K562 (cell line): ENCODE results near the gene SLC35F5. TPM values are rescaled to one million over a fixed set of nuclear protein-coding genes. Genes with fewer than 3 reads are reported as not detected.

Experiments
- ATAC-seq: fragments of 200-7000 bp; cut with Tn5 transposase; 3 replicates; pipeline ENCODE4 v1.9.1; 2020; ENCODE audit warnings: moderate library complexity
- BruUV-seq: library from RNA; stranded (reverse); fragments of 400-500 nt; replicated peaks from 2 replicates; lab custom pipeline; 2021; lab: Mats Ljungman, UMichigan
- CTCF ChIA-PET: fragments of 300-600 bp; formaldehyde crosslinking; extraction: SDS; loops from one replicate; lab custom pipeline; 2021; ENCODE audit warnings: low intra/inter-chr PET ratio; lab: Yijun Ruan, JAX
- POLR2A ChIA-PET: fragments of 300-600, 350-650 bp; sonication (Branson Sonifier 250); formaldehyde crosslinking; extraction: SDS; loops from one replicate; lab custom pipeline; 2021; ENCODE audit warnings: antibody characterized with exemption, inconsistent platforms; lab: Yijun Ruan, JAX
- DNase-seq, 4 experiments: peaks; one replicate each; pipeline versions ENCODE4 v3.0.0 to v3.0.0-alpha.2; 2011 to 2018; ENCODE audit warnings: low spot score in 3 of 4, mixed read lengths in 3 of 4; ENCODE audit errors: extremely low read depth in 1 of 4
- FAIRE-seq: peaks from 2 replicates; lab custom pipeline; 2011; peaks lifted over from hg19 to GRCh38; lab: Jason Lieb, UNC
- H2AFZ ChIP-seq: 2 replicates; pipeline ENCODE4 v1.6.0; 2011; ENCODE audit warnings: low read depth, low read length, control low read depth, inconsistent platforms
- H3K27ac ChIP-seq: fragments of 200-600 bp; 3 replicates; pipeline ENCODE4 v1.8.0; 2011; ENCODE audit warnings: low read depth, mild to moderate bottlenecking, control low read depth, inconsistent platforms, low read length, moderate library complexity, mixed read lengths; ENCODE audit errors: extremely low read depth
- H3K27me3 ChIP-seq, 2 experiments: fragments of 300-600 bp in 1 of 2; 2 replicates in 1 of 2; 3 replicates in 1 of 2; pipeline versions ENCODE4 v1.6.0 to v1.8.0; 2011; ENCODE audit warnings: inconsistent platforms in 2 of 2, low read length in 2 of 2, mild to moderate bottlenecking in 1 of 2, mixed read lengths in 1 of 2, moderate library complexity in 1 of 2; ENCODE audit not compliant: control insufficient read depth in 2 of 2, insufficient read depth in 2 of 2
- H3K36me3 ChIP-seq: fragments of 300-600 bp; 3 replicates; pipeline ENCODE4 v1.8.0; 2011; ENCODE audit warnings: mild to moderate bottlenecking, low read length, inconsistent platforms; ENCODE audit not compliant: control insufficient read depth, insufficient read depth
- H3K4me1 ChIP-seq, 2 experiments: fragments of 200-600 bp in 1 of 2; replicated peaks in 1 of 2; 2 replicates in 1 of 2; 3 replicates in 1 of 2; pipeline versions ENCODE4 v1.5.1 to v1.8.0; 2011; ENCODE audit warnings: inconsistent platforms in 2 of 2, low read length in 2 of 2, mild to moderate bottlenecking in 1 of 2, mixed read lengths in 1 of 2, moderate library complexity in 1 of 2; ENCODE audit not compliant: control insufficient read depth in 2 of 2, insufficient read depth in 2 of 2
- H3K4me2 ChIP-seq: 2 replicates; pipeline ENCODE4 v1.6.1; 2011; ENCODE audit warnings: low read length, control low read depth, inconsistent platforms, mixed read lengths; ENCODE audit not compliant: insufficient read depth
- H3K4me3 ChIP-seq: fragments of 200-600 bp; sonication (generic), shearing (Covaris generic); 2 replicates; pipeline ENCODE4 v1.5.1; 2016; ENCODE audit warnings: control low read depth, inconsistent platforms
- H3K79me2 ChIP-seq: fragments of 200-600 bp; 3 replicates; pipeline ENCODE4 v1.8.0; 2011; ENCODE audit warnings: low read length, inconsistent platforms; ENCODE audit not compliant: control insufficient read depth, insufficient read depth
- H3K9ac ChIP-seq, 2 experiments: 2 replicates each; pipeline versions ENCODE4 v1.6.0 to v1.6.1; 2011; ENCODE audit warnings: low read depth in 2 of 2, low read length in 2 of 2, control low read depth in 1 of 2, inconsistent platforms in 1 of 2, mild to moderate bottlenecking in 1 of 2, mixed read lengths in 1 of 2; ENCODE audit not compliant: insufficient read depth in 1 of 2
- H3K9me1 ChIP-seq: one replicate; pipeline ENCODE4 v1.6.0; 2011; ENCODE audit warnings: inconsistent platforms, mild to moderate bottlenecking, low read length, moderate library complexity; ENCODE audit not compliant: control insufficient read depth, insufficient read depth
- H3K9me3 ChIP-seq: replicated peaks from 2 replicates; pipeline ENCODE4 v1.5.1; 2011; ENCODE audit warnings: low read depth, low read length, inconsistent platforms; ENCODE audit not compliant: control insufficient read depth, insufficient read depth
- H4K20me1 ChIP-seq: replicated peaks from 2 replicates; pipeline ENCODE4 v1.6.1; 2011; ENCODE audit warnings: low read length, inconsistent platforms, mixed read lengths; ENCODE audit not compliant: control insufficient read depth, insufficient read depth
- GABPB2 ChIP-seq: fragments of 250-450 bp; sonication (Bioruptor Pico); conservative IDR thresholded peaks from 2 replicates; pipeline ENCODE4 v1.5.1; 2021; ENCODE audit warnings: mild to moderate bottlenecking
- MXI1 ChIP-seq: IDR thresholded peaks from 2 replicates; pipeline ENCODE4 v1.6.1; 2011; ENCODE audit warnings: low read depth, mild to moderate bottlenecking, improper control_type of control experiment, low read length
- MYBL2 ChIP-seq, 2 experiments: fragments of 450-650 bp in 1 of 2; sonication (generic) in 1 of 2; formaldehyde crosslinking in 1 of 2; IDR thresholded peaks; 2 replicates each; pipeline versions ENCODE4 v1.6.1 to v1.8.1; 2017 to 2022; ENCODE audit warnings: borderline replicate concordance in 1 of 2, inconsistent platforms in 1 of 2, low read depth in 1 of 2, mild to moderate bottlenecking in 1 of 2, missing genetic modification reagents in 1 of 2, moderate library complexity in 1 of 2
- SLC30A9 ChIP-seq: fragments of 250-450 bp; sonication (Bioruptor Pico); IDR thresholded peaks from 2 replicates; pipeline ENCODE4 v1.8.0; 2022; ENCODE audit warnings: mild to moderate bottlenecking, moderate library complexity
- TEAD2 ChIP-seq: fragments of 450-650 bp; IDR thresholded peaks from 2 replicates; pipeline ENCODE4 v1.6.1; 2016; ENCODE audit warnings: missing genetic modification characterization, control low read depth, missing compliant biosample characterization
- U2AF2 ChIP-seq: fragments of 200-400 bp; formaldehyde crosslinking; optimal IDR thresholded peaks from 2 replicates; pipeline ENCODE3; 2017; ENCODE audit warnings: low read depth, mild to moderate bottlenecking, low read length
- ZEB2 ChIP-seq: fragments of 450-650 bp; IDR thresholded peaks from 2 replicates; pipeline ENCODE4 v1.6.1; 2016
- ZNF766 ChIP-seq: fragments of 200-800 bp; sonication (Bioruptor generic); conservative IDR thresholded peaks from 2 replicates; pipeline ENCODE4 v1.6.1; 2016; ENCODE audit warnings: missing genetic modification characterization, missing compliant biosample characterization
- WGBS: fragments of 100-300 bp; shearing (Covaris generic); methylation state at CpG from one replicate; pipeline ENCODE4 v1.1.6; 2016; ENCODE audit warnings: low coverage, mixed read lengths; ENCODE audit not compliant: insufficient coverage; ENCODE audit errors: missing lambda C conversion rate; 5-methylcytosine and 5-hydroxymethylcytosine counted together
- in situ Hi-C: fragments of 300-500 bp; cut with MboI; formaldehyde crosslinking; loops from 4 replicates; pipeline ENCODE4 v1.15.0; 2018; ENCODE audit warnings: inconsistent platforms, mixed read lengths
- intact Hi-C: fragments of 100-400 bp; cut with micrococcal nuclease; formaldehyde crosslinking; loops from 2 replicates; pipeline ENCODE4 v1.14.2; 2022
- polyA plus RNA-seq, 8 experiments: library from polyadenylated mRNA; depleted of rRNA in 4 of 8; stranded (reverse) in 5 of 8; unstranded in 3 of 8; fragments of >200 nt; fragmentation: Nextera tagmentation in 2 of 8; fragmentation: Illumina TruSeq in 1 of 8; extraction: Ambion mirVana in 2 of 8; extraction: Trizol in 1 of 8; gene quantifications; 2 replicates each; pipeline versions ENCODE4 v1.2.1 to v1.2.3, GENCODE V29; 2011 to 2014; ENCODE audit warnings: inconsistent platforms in 1 of 8, missing spikeins in 1 of 8
- total RNA-seq, 7 experiments: library from RNA; depleted of rRNA in 6 of 7; stranded (reverse); fragments of >200 nt in 6 of 7; fragmentation: Illumina TruSeq in 2 of 7; extraction: Trizol in 2 of 7; gene quantifications; 2 replicates each; pipeline versions ENCODE4 v1.2.1 to v1.2.3, GENCODE V29; 2011 to 2021; ENCODE audit warnings: low replicate concordance in 1 of 7
- TF ChIP-seq, protein P1 (sequence below): fragments of 450-650 bp; IDR thresholded peaks from 2 replicates; pipeline ENCODE4 v1.7.0; 2016; ENCODE audit warnings: borderline replicate concordance
- TF ChIP-seq, protein P2 (sequence below): IDR thresholded peaks from 2 replicates; pipeline ENCODE4 v1.6.1; 2011; ENCODE audit not compliant: insufficient read length; ENCODE audit errors: extremely low read depth
- TF ChIP-seq, protein P3 (sequence below): fragments of 250-450 bp; sonication (Bioruptor Pico); IDR thresholded peaks from 2 replicates; pipeline ENCODE4 v1.4.0; 2020; ENCODE audit warnings: mild to moderate bottlenecking
- TF ChIP-seq, protein P4 (sequence below): fragments of 150-350 bp; conservative IDR thresholded peaks from 2 replicates; pipeline ENCODE4 v1.6.1; 2014; ENCODE audit warnings: low read length

SLC35F5 gene
- total and polyA plus RNA-seq, 9 of the 15 experiments (the other 6 are each of a cell fraction or from before 2014, with no cell fraction given) = 4.9 to 50.7 (median 30.5) TPM

DNA sequence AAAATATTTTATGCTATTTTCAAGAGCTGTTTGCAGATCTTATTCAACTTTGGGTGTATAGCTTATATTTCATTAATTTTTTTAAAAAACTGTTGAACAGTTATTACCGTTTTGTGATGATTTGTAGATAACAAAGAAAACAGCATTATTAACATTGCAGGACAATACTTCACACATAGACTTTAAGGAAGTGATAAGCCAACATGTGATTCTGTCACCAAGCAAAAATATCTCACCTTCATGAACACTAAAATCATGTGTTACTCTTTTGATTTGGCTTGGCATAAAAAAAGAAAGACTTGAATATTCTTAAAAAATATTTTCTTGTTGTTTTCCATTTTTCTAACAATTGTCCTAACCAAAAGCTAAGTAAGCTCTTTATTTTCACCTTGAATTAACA lies 33.0 kb downstream of the SLC35F5 start:
- POLR2A ChIA-PET = interaction anchor here (1.1 to 1.8 kb wide), 2 partner anchors 11 to 19 kb away, joined by 3 to 4 read pairs; no protein-coding TSS in a partner anchor
- Histone ChIP-seq H3K9me3 (no peaks in the 10 kb centered on the region), H2AFZ (no peak overlapping the region), H3K4me1 (no peaks in the 10 kb centered on the region), H4K20me1 (no peaks in the 10 kb centered on the region), H3K79me2 (no peaks in the 10 kb centered on the region), H3K9ac (no peak overlapping the region), H3K36me3 (peaks cover 31% of the 10 kb centered on the region; the same call in 1 of the 3 replicates), H3K27me3 (no peaks in the 10 kb centered on the region), H3K9me1 (no peaks in the 10 kb centered on the region), H3K27ac (no peak overlapping the region), H3K4me3 (no peak overlapping the region), H3K4me2 (no peak overlapping the region)
- in situ Hi-C loops = no loop called here
- 81% methylated on average over 1 of the region's 1 CpG for WGBS
- intact Hi-C loops = no loop called here
- FAIRE-seq (no peak), DNase-seq (no peak), ATAC-seq (no peak)
- no TSS peak for BruUV-seq
- CTCF ChIA-PET = no interaction called here
- TF ChIP-seq, protein P1, sequence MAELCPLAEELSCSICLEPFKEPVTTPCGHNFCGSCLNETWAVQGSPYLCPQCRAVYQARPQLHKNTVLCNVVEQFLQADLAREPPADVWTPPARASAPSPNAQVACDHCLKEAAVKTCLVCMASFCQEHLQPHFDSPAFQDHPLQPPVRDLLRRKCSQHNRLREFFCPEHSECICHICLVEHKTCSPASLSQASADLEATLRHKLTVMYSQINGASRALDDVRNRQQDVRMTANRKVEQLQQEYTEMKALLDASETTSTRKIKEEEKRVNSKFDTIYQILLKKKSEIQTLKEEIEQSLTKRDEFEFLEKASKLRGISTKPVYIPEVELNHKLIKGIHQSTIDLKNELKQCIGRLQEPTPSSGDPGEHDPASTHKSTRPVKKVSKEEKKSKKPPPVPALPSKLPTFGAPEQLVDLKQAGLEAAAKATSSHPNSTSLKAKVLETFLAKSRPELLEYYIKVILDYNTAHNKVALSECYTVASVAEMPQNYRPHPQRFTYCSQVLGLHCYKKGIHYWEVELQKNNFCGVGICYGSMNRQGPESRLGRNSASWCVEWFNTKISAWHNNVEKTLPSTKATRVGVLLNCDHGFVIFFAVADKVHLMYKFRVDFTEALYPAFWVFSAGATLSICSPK = no peak
- TF ChIP-seq, protein P2, sequence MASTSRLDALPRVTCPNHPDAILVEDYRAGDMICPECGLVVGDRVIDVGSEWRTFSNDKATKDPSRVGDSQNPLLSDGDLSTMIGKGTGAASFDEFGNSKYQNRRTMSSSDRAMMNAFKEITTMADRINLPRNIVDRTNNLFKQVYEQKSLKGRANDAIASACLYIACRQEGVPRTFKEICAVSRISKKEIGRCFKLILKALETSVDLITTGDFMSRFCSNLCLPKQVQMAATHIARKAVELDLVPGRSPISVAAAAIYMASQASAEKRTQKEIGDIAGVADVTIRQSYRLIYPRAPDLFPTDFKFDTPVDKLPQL = no peak
- TF ChIP-seq ZEB2 (no peak), TEAD2 (tag) (no peak), MXI1 (no peak), SLC30A9 (no peak), ZNF766 (no peak), U2AF2 (no peak), GABPB2 (CRISPR knock-in tag) (no peak), MYBL2 (IDR thresholded peaks at IDR 0.05; ENCODE audit: low read depth) (no peak), MYBL2 (CRISPR knock-in tag; IDR thresholded peaks at IDR 0.05; ENCODE audit: borderline replicate concordance) (no peak)
- TF ChIP-seq, protein P3, sequence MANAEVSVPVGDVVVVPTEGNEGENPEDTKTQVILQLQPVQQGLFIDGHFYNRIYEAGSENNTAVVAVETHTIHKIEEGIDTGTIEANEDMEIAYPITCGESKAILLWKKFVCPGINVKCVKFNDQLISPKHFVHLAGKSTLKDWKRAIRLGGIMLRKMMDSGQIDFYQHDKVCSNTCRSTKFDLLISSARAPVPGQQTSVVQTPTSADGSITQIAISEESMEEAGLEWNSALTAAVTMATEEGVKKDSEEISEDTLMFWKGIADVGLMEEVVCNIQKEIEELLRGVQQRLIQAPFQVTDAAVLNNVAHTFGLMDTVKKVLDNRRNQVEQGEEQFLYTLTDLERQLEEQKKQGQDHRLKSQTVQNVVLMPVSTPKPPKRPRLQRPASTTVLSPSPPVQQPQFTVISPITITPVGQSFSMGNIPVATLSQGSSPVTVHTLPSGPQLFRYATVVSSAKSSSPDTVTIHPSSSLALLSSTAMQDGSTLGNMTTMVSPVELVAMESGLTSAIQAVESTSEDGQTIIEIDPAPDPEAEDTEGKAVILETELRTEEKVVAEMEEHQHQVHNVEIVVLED (CRISPR knock-in tag) = no peak
- TF ChIP-seq, protein P4, sequence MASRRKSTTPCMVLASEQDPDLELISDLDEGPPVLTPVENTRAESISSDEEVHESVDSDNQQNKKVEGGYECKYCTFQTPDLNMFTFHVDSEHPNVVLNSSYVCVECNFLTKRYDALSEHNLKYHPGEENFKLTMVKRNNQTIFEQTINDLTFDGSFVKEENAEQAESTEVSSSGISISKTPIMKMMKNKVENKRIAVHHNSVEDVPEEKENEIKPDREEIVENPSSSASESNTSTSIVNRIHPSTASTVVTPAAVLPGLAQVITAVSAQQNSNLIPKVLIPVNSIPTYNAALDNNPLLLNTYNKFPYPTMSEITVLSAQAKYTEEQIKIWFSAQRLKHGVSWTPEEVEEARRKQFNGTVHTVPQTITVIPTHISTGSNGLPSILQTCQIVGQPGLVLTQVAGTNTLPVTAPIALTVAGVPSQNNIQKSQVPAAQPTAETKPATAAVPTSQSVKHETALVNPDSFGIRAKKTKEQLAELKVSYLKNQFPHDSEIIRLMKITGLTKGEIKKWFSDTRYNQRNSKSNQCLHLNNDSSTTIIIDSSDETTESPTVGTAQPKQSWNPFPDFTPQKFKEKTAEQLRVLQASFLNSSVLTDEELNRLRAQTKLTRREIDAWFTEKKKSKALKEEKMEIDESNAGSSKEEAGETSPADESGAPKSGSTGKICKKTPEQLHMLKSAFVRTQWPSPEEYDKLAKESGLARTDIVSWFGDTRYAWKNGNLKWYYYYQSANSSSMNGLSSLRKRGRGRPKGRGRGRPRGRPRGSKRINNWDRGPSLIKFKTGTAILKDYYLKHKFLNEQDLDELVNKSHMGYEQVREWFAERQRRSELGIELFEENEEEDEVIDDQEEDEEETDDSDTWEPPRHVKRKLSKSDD = no peak
